Activated T-cell treated with anti-CD3 and anti-CD28 coated beads, Interleukin-2, amount 50 U/mL, for 4 hours (primary cell): ENCODE data around the gene PRRX2. TPM values are rescaled to one million over a fixed set of nuclear protein-coding genes. Genes with fewer than 3 reads are reported as not detected.
"Not testable (repeated sequence)": the region's sequence is repeated elsewhere in the genome, so short reads cannot be mapped to it uniquely, and the experiment has no call there.

ENCODE experiments used
- ATAC-seq, 2 donors: fragments of 200-7000 bp; cut with Tn5 transposase; one replicate each; pipeline ENCODE4 v1.10.0; 2021
- DNase-seq: peaks from one replicate; pipeline ENCODE4 v3.0.0-alpha.2; 2020
- H3K27me3 Mint-ChIP-seq: one replicate; pipeline ENCODE4 v1.8.0; 2021; ENCODE audit warnings: low read depth, mixed read lengths
- H3K36me3 Mint-ChIP-seq: one replicate; pipeline ENCODE4 v1.8.0; 2022; ENCODE audit warnings: mixed read lengths; ENCODE audit not compliant: insufficient read depth
- H3K4me1 Mint-ChIP-seq: one replicate; pipeline ENCODE4 v1.8.0; 2021; ENCODE audit warnings: low read depth, mixed read lengths
- H3K4me3 Mint-ChIP-seq: one replicate; pipeline ENCODE4 v1.8.0; 2021; ENCODE audit warnings: mild to moderate bottlenecking, moderate library complexity, mixed read lengths
- H3K9me3 Mint-ChIP-seq: one replicate; pipeline ENCODE4 v1.8.0; 2021; ENCODE audit warnings: mixed read lengths
- total RNA-seq, 3 donors: library from RNA; stranded (reverse); gene quantifications; one replicate each; pipeline ENCODE4 v1.2.1, GENCODE V29; 2021

PRRX2 gene
- total RNA-seq, 3 donors from 2014 or later = 0.50 to 1.3 (median 0.57) TPM

DNA sequence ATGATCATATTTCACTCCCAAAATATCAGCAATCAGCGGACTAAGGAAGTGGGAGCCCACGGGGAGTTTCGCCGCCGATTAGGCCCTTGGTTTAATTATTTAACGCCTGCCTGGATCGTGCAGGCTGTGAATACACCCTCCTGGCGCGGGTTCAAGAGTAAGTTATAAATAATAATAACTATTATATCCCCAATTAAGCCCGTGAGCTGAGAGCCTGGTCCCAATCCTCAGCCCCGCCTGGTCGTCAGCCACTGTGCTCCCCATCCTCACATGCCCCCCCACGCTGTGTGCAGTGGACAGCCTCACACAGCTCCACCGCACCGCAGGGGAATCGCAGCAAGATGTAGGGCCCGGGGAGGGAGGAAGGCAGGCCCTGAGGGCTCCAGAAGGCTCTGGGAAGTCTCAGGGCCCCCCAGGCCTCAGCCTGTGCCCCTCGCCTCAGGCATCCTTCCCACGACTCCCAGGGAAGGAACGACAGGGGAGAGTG is 10.8 kb upstream of the PRRX2 start:
- DNase-seq = no peak
- H3K36me3 Mint-ChIP-seq = no peaks in the 10 kb centered on the region
- no peaks in the 10 kb centered on the region for H3K4me1 Mint-ChIP-seq
- H3K4me3 Mint-ChIP-seq = no peak overlapping the region
- no peak for ATAC-seq
- no peaks in the 10 kb centered on the region for H3K9me3 Mint-ChIP-seq
- peaks cover 7% of the 10 kb centered on the region for H3K27me3 Mint-ChIP-seq

DNA sequence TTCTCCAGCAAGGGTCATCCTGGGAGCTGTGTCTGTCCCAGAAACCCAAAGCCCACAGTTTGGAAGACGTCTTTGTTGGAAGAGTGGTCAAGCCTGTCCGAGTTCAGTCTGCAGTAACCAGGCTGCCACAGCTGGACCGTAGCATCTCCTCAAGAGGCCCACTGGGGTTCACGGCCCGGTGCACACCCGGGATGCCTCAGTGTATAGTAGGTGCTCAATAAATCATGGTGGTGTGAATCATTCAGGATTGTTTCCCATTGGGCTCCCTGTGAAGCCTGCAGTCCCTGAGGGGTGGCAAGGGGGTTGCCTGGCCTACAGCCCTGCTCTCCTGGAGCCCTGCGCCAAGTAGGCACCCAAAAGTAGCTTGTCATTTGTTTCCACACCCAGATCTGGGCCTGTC is 10.3 kb upstream of the PRRX2 start:
- no peaks in the 10 kb centered on the region for H3K9me3 Mint-ChIP-seq
- peaks cover 7% of the 10 kb centered on the region for H3K27me3 Mint-ChIP-seq
- H3K36me3 Mint-ChIP-seq = no peaks in the 10 kb centered on the region
- no peak for ATAC-seq
- H3K4me3 Mint-ChIP-seq = no peak overlapping the region
- no peak for DNase-seq
- no peaks in the 10 kb centered on the region for H3K4me1 Mint-ChIP-seq

DNA sequence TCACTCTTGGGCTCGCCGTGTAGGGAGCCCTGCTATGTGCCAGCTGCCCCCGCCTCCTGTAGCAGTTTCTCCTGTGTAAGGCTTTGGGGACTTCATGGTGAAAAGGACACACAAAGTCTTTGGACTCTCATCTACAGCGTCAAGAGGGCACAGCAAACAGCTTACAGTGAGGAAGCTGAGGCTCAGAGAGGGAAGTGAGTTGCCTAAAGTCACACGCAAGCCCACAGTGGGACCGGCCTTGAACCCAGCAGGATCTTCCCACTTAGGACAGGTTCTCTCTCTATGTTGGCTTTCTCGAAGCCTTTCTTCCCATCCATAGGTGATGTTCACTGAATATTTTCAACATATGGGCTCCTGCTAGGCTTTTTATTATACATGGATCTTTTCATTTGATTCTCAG is 9.8 kb upstream of the PRRX2 start:
- no peaks in the 10 kb centered on the region for H3K4me1 Mint-ChIP-seq
- H3K9me3 Mint-ChIP-seq = no peaks in the 10 kb centered on the region
- ATAC-seq = no peak
- H3K27me3 Mint-ChIP-seq = peaks cover 7% of the 10 kb centered on the region
- no peak overlapping the region for H3K4me3 Mint-ChIP-seq
- no peak for DNase-seq
- no peaks in the 10 kb centered on the region for H3K36me3 Mint-ChIP-seq

DNA sequence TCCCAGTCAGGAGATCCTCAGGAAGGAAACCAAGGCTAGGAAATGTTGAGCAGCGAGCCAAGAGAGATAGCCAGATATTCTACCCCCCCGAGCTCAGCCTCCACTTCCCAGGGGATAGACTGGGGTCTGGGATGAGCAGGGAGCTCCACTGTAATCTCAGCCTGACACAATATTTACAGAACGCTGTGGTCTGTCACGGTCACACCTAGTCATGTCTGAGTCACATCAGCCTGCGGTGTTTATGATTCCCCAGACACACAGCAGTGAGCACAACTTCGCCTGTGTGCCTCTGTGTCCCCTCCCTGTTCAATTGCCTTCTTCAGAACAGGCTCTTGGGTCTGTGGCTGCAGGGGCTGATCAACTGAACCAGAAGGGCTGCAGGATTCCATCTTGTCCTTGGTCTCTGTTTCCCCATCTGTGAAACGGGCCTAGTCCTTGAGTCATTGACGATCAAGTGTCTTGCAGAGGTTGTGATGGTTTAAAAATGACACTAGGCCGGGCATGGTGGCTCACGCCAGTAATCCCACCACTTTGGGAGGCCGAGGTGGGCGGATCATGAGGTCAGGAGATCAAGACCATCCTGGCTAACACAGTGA is 8.6 kb upstream of the PRRX2 start:
- no peak overlapping the region for H3K4me3 Mint-ChIP-seq
- no peaks in the 10 kb centered on the region for H3K4me1 Mint-ChIP-seq
- H3K27me3 Mint-ChIP-seq = peaks cover 7% of the 10 kb centered on the region
- ATAC-seq = peak in 1 of 2 donors; percentile 37
- DNase-seq = no peak
- no peaks in the 10 kb centered on the region for H3K36me3 Mint-ChIP-seq
- no peaks in the 10 kb centered on the region for H3K9me3 Mint-ChIP-seq

DNA sequence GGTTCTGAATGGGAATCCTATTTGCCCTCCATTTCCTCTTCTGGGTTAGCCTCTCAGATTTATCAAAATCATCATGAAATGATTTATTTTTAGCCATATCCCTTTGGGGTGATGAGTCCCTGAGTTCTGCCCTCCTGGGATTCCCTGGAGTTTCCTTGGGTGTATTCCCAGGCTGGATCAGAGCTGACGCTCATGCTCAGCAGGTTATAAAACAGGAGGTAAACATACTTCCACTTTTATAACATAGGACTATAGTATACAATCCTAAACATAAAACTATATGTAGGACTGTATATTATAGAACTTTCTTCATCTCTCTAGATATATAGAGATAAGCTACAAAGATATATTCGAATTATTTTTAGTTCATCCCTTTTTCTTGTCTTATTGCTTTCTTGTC is 4.4 kb upstream of the PRRX2 start:
- Mint-ChIP-seq H3K4me3 (no peak overlapping the region), H3K4me1 (peaks cover 4% of the 10 kb centered on the region), H3K9me3 (no peaks in the 10 kb centered on the region), H3K27me3 (peaks cover 7% of the 10 kb centered on the region), H3K36me3 (no peaks in the 10 kb centered on the region)
- ATAC-seq (no peak), DNase-seq (no peak)

DNA sequence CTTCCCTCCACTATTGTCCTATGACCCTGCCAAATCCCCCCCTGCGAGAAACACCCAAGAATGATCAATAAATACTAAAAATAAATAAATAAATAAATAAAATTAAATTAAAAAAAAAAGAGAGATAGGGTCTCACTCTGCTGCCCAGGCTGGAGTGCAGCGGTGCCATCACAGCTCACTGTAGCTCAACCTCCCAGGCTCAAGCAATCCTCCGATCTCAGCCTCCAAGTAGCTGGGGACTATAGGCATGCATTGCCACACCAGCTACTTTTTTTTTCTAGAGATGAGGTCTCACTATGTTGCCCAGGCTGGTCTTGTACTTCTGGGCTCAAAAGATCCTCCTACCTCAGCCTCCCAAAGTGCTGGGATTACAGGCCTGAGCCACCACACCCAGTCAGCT is 3.2 kb upstream of the PRRX2 start:
- H3K9me3 Mint-ChIP-seq, ATAC-seq, H3K4me3 Mint-ChIP-seq, H3K27me3 Mint-ChIP-seq, H3K36me3 Mint-ChIP-seq, DNase-seq, H3K4me1 Mint-ChIP-seq: not testable (repeated sequence)

DNA sequence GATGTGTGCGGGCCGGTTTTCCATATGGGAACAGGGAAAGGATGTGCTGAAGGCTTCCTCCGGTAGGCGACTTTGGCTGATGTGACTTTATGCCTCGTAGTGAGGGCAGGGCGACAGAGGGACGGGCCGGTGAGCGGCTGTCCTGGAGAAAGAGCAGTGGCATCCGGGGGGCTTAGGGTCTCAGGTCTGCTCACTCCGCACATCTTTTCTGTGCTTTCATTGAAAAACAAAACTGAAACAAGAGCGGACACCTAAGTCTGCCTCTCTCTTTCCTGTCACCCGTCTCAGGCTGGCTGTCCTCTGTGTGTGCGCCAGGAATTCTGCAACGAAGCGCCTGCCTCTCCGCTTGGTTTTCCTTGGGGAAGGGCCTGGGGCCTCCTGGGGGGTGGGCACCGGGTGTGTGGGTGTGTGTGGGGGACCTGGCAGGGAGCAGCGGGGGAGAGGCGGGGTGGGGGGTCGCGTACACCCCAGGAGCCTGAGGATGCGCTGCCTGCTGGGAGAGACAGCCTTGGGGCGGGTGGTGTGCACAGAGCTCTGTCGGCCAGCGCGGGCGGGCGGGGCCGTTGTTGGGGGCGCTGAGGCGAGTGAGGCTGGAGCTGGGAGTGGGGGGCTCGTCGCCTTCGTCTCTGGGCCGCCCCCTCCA is 580 bp upstream of the PRRX2 start:
- Mint-ChIP-seq H3K36me3 (no peaks in the 10 kb centered on the region), H3K4me3 (peak overlapping the region; percentile 61), H3K4me1 (peaks cover 4% of the 10 kb centered on the region), H3K9me3 (no peaks in the 10 kb centered on the region), H3K27me3 (peaks cover 18% of the 10 kb centered on the region)
- peak; percentile 63 to 65 for ATAC-seq
- no peak for DNase-seq

DNA sequence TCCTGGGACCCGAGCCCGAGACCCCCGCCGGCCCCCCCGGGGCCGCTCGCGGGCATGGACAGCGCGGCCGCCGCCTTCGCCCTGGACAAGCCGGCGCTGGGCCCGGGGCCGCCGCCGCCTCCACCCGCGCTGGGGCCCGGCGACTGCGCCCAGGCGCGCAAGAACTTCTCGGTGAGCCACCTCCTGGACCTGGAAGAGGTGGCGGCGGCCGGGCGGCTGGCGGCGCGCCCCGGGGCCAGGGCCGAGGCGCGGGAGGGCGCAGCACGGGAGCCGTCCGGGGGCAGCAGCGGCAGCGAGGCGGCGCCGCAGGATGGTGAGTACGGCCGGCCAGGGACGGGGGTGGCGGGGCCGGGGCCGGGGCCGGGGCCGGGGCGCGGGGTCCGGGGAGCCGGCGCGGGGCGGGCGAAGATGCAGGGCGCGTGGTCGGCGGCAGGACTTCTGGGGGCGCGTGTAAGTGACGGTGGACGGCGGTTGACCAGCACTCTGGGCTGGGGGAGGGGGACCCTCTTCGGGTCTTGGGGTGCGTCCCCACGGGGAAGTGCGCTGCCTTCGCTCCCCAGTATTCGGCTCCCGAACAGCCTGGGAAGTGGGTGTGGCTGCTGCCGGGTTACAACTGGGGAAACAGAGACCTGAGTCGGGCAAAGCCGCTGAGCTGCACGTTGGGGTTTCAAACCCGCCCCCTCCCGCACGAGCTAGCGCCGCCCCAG is 520 bp downstream of the PRRX2 start:
- H3K36me3 Mint-ChIP-seq = no peaks in the 10 kb centered on the region
- peak; percentile 41 to 48 for ATAC-seq
- peaks cover 4% of the 10 kb centered on the region for H3K4me1 Mint-ChIP-seq
- no peak for DNase-seq
- H3K27me3 Mint-ChIP-seq = peaks cover 21% of the 10 kb centered on the region
- no peaks in the 10 kb centered on the region for H3K9me3 Mint-ChIP-seq
- peak overlapping the region; percentile 60 for H3K4me3 Mint-ChIP-seq

DNA sequence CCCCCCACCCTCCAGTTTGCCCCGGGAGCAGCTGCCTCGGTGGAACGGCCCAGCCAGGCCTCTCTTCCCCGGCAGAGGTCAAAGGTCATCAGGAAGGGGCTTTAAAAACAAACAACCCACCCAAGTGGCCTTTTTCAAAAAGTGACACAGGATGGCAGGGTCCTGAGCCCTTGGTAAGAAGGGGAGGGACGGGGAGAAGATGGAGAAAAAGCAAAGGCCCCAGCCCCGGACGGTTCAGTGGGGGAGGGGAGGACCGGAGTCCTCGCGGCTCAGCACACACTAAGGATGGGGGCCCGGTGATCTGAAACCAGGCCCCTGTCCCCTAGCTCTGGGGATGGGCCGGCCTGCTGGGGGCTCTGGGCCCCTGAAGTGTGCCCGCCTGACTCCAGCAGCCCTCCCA is 1.1 kb downstream of the PRRX2 start:
- DNase-seq (no peak), ATAC-seq (no peak)
- Mint-ChIP-seq H3K36me3 (no peaks in the 10 kb centered on the region), H3K9me3 (no peaks in the 10 kb centered on the region), H3K4me1 (peaks cover 4% of the 10 kb centered on the region), H3K27me3 (peaks cover 21% of the 10 kb centered on the region), H3K4me3 (no peak overlapping the region)

DNA sequence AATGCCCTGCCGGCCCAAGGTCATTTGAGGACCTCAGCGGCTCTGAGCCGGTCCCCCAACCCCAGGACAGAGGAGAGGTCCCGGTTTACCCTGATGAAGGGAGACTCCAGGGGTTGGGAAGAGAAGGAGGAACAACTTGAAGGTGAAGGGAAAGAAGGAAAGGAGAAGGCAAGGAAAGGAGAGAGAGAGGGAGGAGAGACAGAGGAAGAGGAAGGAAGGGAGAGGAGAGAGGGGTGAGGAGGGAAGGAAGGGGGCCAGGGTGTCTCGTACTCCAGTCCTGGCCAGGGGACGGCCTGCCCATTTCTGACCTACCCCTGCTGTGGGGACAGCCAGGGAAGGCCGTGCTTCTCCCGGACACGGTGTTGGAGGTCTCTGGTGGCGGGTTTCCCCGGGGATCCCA is 1.9 kb downstream of the PRRX2 start:
- no peaks in the 10 kb centered on the region for H3K36me3 Mint-ChIP-seq
- H3K4me1 Mint-ChIP-seq = peaks cover 4% of the 10 kb centered on the region
- H3K4me3 Mint-ChIP-seq = no peak overlapping the region
- ATAC-seq (no peak), DNase-seq (no peak)
- H3K9me3 Mint-ChIP-seq = no peaks in the 10 kb centered on the region
- H3K27me3 Mint-ChIP-seq = peaks cover 21% of the 10 kb centered on the region

DNA sequence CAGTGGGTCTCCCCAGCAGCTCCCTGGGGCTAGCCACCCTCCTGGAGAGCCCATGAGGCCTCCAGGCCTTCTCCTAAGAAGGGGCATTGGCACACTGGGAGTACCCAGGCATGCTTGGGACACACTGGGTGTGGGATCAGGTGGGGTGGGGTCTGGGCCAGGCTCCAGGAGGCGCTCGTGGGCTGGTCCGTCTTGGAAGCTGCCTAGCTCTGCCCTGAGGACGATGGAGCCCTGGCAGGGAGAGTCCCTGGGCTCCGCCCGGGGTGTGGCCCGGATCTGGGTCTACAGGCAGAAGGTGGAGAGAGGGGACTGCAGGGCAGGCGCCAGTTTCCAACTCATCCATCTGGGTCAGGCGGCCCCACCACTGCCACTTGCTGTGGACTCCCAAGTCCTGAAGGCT is 2.4 kb downstream of the PRRX2 start:
- H3K36me3 Mint-ChIP-seq = no peaks in the 10 kb centered on the region
- ATAC-seq (no peak), DNase-seq (no peak)
- H3K4me3 Mint-ChIP-seq = no peak overlapping the region
- H3K9me3 Mint-ChIP-seq = no peaks in the 10 kb centered on the region
- peaks cover 21% of the 10 kb centered on the region for H3K27me3 Mint-ChIP-seq
- H3K4me1 Mint-ChIP-seq = peaks cover 4% of the 10 kb centered on the region

DNA sequence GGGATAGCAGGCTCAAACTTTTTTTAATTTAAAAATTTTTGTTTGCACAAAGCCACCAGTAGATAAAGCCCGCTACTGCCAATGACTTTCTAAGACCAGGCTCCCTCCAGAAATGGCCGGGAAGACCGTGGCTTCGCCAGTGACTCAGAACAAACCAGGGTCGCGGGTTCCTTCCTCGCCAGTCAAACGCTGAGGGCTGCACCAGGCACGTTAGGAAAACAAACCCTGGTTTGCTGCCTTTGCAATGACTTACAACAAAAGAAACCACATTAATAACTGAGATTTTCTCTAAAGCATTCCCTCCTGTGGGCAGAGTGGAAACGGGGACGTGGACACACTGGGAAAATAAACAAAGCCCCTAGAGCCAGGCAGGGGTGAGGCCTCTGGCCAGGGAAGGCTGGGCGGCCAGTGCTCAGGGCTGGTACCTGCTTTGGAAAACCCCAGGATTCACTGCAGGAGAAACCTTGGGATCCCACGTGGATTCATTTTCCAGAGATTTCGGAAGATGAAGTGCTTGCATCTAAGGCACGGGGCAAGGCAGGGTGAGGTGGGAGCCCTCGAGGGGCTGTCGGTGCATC is 3.8 kb downstream of the PRRX2 start:
- DNase-seq (no peak), ATAC-seq (no peak)
- Mint-ChIP-seq H3K4me3 (no peak overlapping the region), H3K36me3 (no peaks in the 10 kb centered on the region), H3K4me1 (peaks cover 4% of the 10 kb centered on the region), H3K27me3 (peaks cover 22% of the 10 kb centered on the region), H3K9me3 (no peaks in the 10 kb centered on the region)

DNA sequence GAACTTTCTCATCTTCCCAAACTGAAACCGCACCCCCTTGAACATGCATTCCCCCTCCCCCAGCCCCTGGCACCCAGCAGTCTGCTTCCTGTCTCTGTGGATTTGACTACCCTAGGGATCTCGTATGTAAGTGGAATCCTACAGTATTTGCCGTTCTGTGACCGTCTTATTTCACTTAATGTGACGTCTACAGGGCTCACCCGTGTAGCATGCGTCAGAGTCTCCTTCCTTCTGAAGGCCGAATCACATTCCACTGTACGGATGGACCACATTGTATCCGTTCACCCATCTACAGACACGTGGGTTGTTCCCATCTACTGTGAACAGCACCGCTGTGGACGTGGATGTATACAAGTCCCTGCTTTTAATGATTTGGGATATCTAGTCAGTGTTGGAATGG is 4.5 kb downstream of the PRRX2 start:
- H3K36me3 Mint-ChIP-seq = no peaks in the 10 kb centered on the region
- no peak overlapping the region for H3K4me3 Mint-ChIP-seq
- ATAC-seq (no peak), DNase-seq (no peak)
- no peaks in the 10 kb centered on the region for H3K9me3 Mint-ChIP-seq
- H3K27me3 Mint-ChIP-seq = peaks cover 19% of the 10 kb centered on the region
- peaks cover 1% of the 10 kb centered on the region for H3K4me1 Mint-ChIP-seq

DNA sequence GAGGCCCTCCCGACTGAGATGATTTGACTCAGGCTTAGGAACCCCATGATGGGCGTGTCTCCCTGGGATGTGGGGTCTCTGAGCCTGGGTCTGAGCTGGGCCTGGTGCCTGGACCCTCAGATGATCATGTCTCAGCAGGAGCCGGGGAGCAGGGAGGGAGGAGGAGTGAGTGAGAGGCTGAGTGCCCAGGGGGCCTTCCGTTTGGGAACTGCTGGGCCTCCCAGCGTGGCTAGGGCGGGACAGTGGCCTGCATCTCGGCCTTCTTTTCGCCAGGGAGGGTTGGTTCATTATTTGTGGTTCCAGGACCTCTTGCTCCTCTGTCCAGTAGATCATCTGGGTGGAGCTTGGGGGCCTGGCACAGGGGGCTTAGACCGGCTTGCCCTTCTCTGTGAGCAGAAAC is 5.6 kb downstream of the PRRX2 start:
- Mint-ChIP-seq H3K4me1 (no peaks in the 10 kb centered on the region), H3K27me3 (peaks cover 17% of the 10 kb centered on the region)

DNA sequence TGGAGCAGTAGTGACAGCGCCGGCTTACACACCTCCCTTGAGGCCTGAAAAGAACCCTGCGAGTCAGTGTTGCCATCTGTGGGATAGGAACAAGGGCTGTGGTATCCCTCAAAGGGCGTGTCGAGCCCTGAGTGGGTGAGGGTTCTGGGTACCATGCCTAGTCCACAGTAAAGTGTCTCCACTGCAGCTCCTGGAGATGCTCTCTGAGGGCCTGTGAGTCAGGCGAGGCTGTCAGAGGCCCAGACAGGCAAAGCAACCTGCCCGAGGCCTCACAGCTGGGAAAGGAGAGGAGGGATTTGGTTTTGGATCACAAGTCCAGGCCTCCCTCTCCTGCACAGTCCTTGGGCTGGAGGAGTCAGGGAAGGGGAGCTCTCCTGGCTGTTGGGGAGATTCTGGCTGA is 6.1 kb downstream of the PRRX2 start:
- Mint-ChIP-seq H3K36me3 (no peaks in the 10 kb centered on the region), H3K4me1 (no peaks in the 10 kb centered on the region), H3K9me3 (no peaks in the 10 kb centered on the region), H3K27me3 (peaks cover 17% of the 10 kb centered on the region), H3K4me3 (no peak overlapping the region)
- no peak for DNase-seq
- peak in 1 of 2 donors; percentile 60 for ATAC-seq

More for the DNA sequence above, 5.6 kb downstream of the PRRX2 start:
- no peaks in the 10 kb centered on the region for H3K9me3 Mint-ChIP-seq
- ATAC-seq (no peak), DNase-seq (no peak)
- H3K36me3 Mint-ChIP-seq = no peaks in the 10 kb centered on the region
- H3K4me3 Mint-ChIP-seq = no peak overlapping the region
